ENCODE results near the gene SOX18. TPM values are rescaled to one million over a fixed set of nuclear protein-coding genes. Genes with fewer than 3 reads are reported as not detected.
A peak's percentile ranks its signal among the peaks of the same experiment; 100 is the strongest.

Gene SOX18
- total and polyA plus RNA-seq, 2 of the 8 experiments (the other 6 are each of a cell fraction or from before 2014, with no cell fraction given) = 0.09 TPM; not detected in 1

- Histone ChIP-seq H3K14ac (ENCODE audit: insufficient read length) (no peak overlapping the region), H3K9ac (replicated peaks in 1 of 4; ENCODE audit: extremely low read depth in 1 of 4, low read depth in 3 of 4, low read length in 3 of 4) (no peak overlapping the region), H3K27ac (ENCODE audit: low read depth, low read length) (no peak overlapping the region), H2BK15ac (ENCODE audit: low read length) (peak overlapping the region; percentile 47), H4K20me1 (replicated peaks in 1 of 2; ENCODE audit: control insufficient read depth in 1 of 2, insufficient read depth in 2 of 2, low read length in 2 of 2) (no peaks in the 10 kb centered on the region), H3K4me1 (replicated peaks in 1 of 4; ENCODE audit: control insufficient read depth in 3 of 4, insufficient read depth in 4 of 4, low read length in 3 of 4) (peaks cover 0 to 28% (median 15%) of the 10 kb centered on the region in 4 experiments; a peak in 6 of 7 replicates), H3K27me3 (replicated peaks in 1 of 4; ENCODE audit: control insufficient read depth in 3 of 4, extremely low read depth in 1 of 4, insufficient read depth in 3 of 4, low read length in 3 of 4) (peaks cover 15 to 30% (median 22%) of the 10 kb centered on the region in 4 experiments), H3K18ac (ENCODE audit: extremely low read depth, low read length) (peak overlapping the region; percentile 26; the same call in 1 of the 2 replicates), H2BK12ac (ENCODE audit: low read depth, low read length) (peak overlapping the region; percentile 60; the same call in 1 of the 2 replicates), H3K23me2 (ENCODE audit: low read depth, low read length) (no peaks in the 10 kb centered on the region), H2BK120ac (replicated peaks; ENCODE audit: low read depth, low read length) (no peak overlapping the region), H4K8ac (ENCODE audit: extremely low read depth, insufficient read depth, low read length) (peak overlapping the region; percentile 35; the same call in 1 of the 2 replicates), H3K79me1 (ENCODE audit: low read depth, low read length) (no peaks in the 10 kb centered on the region), H3K23ac (ENCODE audit: insufficient read length) (no peak overlapping the region), H4K5ac (ENCODE audit: insufficient read length, low read depth, low read length) (no peak overlapping the region), H3K79me2 (ENCODE audit: control insufficient read depth in 1 of 2, insufficient read depth in 2 of 2, low read length in 2 of 2) (no peaks in the 10 kb centered on the region), H2BK5ac (ENCODE audit: low read depth, low read length) (peak overlapping the region; percentile 60; the same call in 1 of the 2 replicates), H3K56ac (replicated peaks; ENCODE audit: insufficient read length, low read depth, low read length) (no peak overlapping the region), H2BK20ac (ENCODE audit: low read length) (no peak overlapping the region), H4K91ac (replicated peaks; ENCODE audit: insufficient read length, low read length) (no peak overlapping the region), H2AK5ac (ENCODE audit: low read depth, low read length) (no peak overlapping the region), H3K9me3 (ENCODE audit: insufficient read depth in 2 of 2, low read depth in 1 of 2, low read length in 1 of 2) (no peaks in the 10 kb centered on the region), H3K4ac (replicated peaks; ENCODE audit: insufficient read length, low read depth, low read length) (peak overlapping the region; percentile 53), H3K4me3 (ENCODE audit: extremely low read depth in 1 of 4, insufficient read depth in 2 of 4, low read depth in 3 of 4, low read length in 4 of 4) (no peak overlapping the region), H3K36me3 (ENCODE audit: control insufficient read depth in 2 of 4, insufficient read depth in 4 of 4, low read length in 3 of 4) (no peaks in the 10 kb centered on the region), H2AFZ (ENCODE audit: low read length) (no peak overlapping the region), H3K4me2 (ENCODE audit: insufficient read depth in 1 of 2, low read depth in 2 of 2, low read length in 2 of 2) (no peak overlapping the region)
- DNase-seq (ENCODE audit: low read depth in 1 of 2, low spot score in 2 of 2) (no peak), FAIRE-seq (no peak)
- CTCF ChIA-PET (ENCODE audit: partially characterized antibody) = interaction anchor here (0.5 to 15.0 kb wide), 23 partner anchors 10 to 1685 kb away, joined by 3 to 139 read pairs (median 3); partner anchors contain the start of genes LKAAEAR1, OPRL1, PRPF6 and RGS19
- 68% methylated on average over 16 of the region's 17 CpGs; no CpG with 5 or more reads in 1 of the 2 experiments for WGBS, 2 experiments (ENCODE audit: extremely low coverage in 1 of 2, insufficient coverage in 1 of 2, insufficient read length in 1 of 2, insufficient replicate concordance in 2 of 2, low coverage in 1 of 2, low lambda C conversion rate in 2 of 2, missing lambda C conversion rate in 1 of 2)
- POLR2A ChIA-PET (ENCODE audit: partially characterized antibody) = interaction anchor here (0.6 to 3.7 kb wide), 13 partner anchors 8 to 199 kb away, joined by 3 to 24 read pairs (median 4); partner anchors contain the start of genes C20orf204, PRPF6 and TCEA2
- TF ChIP-seq ZNF274 (IDR thresholded peaks at IDR 0.05; ENCODE audit: borderline replicate concordance, extremely low read depth, low read length) (no peak), RAD21 (IDR thresholded peaks at IDR 0.05 in 1 of 2, conservative IDR thresholded peaks at IDR 0.05 in 1 of 2; ENCODE audit: low read depth in 2 of 2, low read length in 2 of 2) (peak; percentile 47 to 59; a peak in 3 of 4 replicates), RFX5 (IDR thresholded peaks at IDR 0.05; ENCODE audit: borderline replicate concordance, low read depth, low read length) (no peak), USF2 (IDR thresholded peaks at IDR 0.05; ENCODE audit: low read length) (no peak)
These were observed 4.6 kb upstream of the SOX18 start for GRCh38 chr20:64053841-64054661.

Measured in H1 (cell line).